ENCODE measurements around the gene NFYC. TPM values are rescaled to one million over a fixed set of nuclear protein-coding genes. Genes with fewer than 3 reads are reported as not detected.
A peak's percentile ranks its signal among the peaks of the same experiment; 100 is the strongest.

The NFYC gene
- total and polyA plus RNA-seq, 2 experiments from 2014 or later, result 36.2 to 42.7 TPM

DNA sequence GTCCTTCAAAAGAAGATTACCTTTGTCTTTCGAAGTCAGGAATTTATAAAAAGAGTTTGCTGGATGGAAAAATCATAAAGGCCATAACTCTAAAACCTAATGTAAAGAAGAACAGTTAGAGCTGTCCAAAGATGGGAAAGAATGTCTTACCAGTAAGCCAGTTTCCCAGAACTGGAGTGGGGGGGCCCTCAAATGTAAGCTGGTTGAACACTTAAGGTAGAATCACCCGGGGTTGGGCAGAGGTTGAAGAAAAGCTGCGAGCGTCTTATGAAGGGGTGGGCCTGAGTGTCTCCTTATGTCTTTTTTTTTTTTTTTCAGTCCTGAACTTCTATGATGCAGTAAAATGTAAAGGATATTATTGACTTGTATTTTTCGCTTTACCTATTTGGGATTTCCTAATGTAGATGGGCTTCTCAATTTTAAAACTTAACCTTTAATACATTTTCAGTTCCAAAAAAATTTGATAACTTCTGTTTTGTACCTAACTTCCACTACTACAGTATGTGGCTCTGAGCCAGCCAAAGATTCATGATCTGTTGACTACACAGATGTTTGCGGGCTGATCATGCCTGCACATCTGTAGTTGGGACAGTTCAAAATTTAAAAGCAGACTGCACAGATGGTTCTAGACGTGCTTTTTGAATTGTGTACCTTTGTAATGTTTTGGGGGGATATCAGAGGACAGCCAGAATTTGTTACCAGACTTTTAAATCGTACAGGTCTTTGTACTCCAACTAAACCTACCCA is 43.6 kb downstream of the NFYC start:
- 0 out of 2 replicates have a peak overlapping the region, but pooled peaks have one; percentile 34 for H3K27ac Mint-ChIP-seq

More for the DNA sequence above, 43.6 kb downstream of the NFYC start:
- Mint-ChIP-seq H3K27me3 (ENCODE audit: insufficient read depth, low read depth, poor library complexity) (peaks cover 5% of the 10 kb centered on the region), H3K4me1 (peaks cover 30% of the 10 kb centered on the region), H3K36me3 (ENCODE audit: low read depth) (peaks cover 22% of the 10 kb centered on the region), H3K9me3 (no peaks in the 10 kb centered on the region), H3K4me3 (no peak overlapping the region)
- Histone ChIP-seq H2AFZ (no peak overlapping the region), H3K9me2 (ENCODE audit: insufficient read depth) (no peaks in the 10 kb centered on the region), H3F3A (replicated peaks; ENCODE audit: low read depth) (no peaks in the 10 kb centered on the region), H3K4me2 (no peak overlapping the region), H3K79me2 (replicated peaks; ENCODE audit: insufficient read depth) (peaks cover 89% of the 10 kb centered on the region), H3K36me3 (ENCODE audit: insufficient read depth) (peaks cover 18% of the 10 kb centered on the region), H4K20me1 (replicated peaks; ENCODE audit: insufficient read depth) (peaks cover 17% of the 10 kb centered on the region), H3K27ac (ENCODE audit: low read depth) (0 out of 2 replicates have a peak overlapping the region, but pooled peaks have one; percentile 45), H3K27me3 (ENCODE audit: insufficient read depth) (no peaks in the 10 kb centered on the region), H3K4me1 (ENCODE audit: insufficient read depth) (peaks cover 22% of the 10 kb centered on the region), H3K4me3 (no peak overlapping the region)
- no peak for DNase-seq (ENCODE audit: low spot score)
- TF ChIP-seq ZNF114 (CRISPR knock-in tag; IDR thresholded peaks at IDR 0.05), result no peak
- TF ChIP-seq ZNF331 (CRISPR knock-in tag; IDR thresholded peaks at IDR 0.05; ENCODE audit: low read depth), result no peak
- TF ChIP-seq, protein P1, sequence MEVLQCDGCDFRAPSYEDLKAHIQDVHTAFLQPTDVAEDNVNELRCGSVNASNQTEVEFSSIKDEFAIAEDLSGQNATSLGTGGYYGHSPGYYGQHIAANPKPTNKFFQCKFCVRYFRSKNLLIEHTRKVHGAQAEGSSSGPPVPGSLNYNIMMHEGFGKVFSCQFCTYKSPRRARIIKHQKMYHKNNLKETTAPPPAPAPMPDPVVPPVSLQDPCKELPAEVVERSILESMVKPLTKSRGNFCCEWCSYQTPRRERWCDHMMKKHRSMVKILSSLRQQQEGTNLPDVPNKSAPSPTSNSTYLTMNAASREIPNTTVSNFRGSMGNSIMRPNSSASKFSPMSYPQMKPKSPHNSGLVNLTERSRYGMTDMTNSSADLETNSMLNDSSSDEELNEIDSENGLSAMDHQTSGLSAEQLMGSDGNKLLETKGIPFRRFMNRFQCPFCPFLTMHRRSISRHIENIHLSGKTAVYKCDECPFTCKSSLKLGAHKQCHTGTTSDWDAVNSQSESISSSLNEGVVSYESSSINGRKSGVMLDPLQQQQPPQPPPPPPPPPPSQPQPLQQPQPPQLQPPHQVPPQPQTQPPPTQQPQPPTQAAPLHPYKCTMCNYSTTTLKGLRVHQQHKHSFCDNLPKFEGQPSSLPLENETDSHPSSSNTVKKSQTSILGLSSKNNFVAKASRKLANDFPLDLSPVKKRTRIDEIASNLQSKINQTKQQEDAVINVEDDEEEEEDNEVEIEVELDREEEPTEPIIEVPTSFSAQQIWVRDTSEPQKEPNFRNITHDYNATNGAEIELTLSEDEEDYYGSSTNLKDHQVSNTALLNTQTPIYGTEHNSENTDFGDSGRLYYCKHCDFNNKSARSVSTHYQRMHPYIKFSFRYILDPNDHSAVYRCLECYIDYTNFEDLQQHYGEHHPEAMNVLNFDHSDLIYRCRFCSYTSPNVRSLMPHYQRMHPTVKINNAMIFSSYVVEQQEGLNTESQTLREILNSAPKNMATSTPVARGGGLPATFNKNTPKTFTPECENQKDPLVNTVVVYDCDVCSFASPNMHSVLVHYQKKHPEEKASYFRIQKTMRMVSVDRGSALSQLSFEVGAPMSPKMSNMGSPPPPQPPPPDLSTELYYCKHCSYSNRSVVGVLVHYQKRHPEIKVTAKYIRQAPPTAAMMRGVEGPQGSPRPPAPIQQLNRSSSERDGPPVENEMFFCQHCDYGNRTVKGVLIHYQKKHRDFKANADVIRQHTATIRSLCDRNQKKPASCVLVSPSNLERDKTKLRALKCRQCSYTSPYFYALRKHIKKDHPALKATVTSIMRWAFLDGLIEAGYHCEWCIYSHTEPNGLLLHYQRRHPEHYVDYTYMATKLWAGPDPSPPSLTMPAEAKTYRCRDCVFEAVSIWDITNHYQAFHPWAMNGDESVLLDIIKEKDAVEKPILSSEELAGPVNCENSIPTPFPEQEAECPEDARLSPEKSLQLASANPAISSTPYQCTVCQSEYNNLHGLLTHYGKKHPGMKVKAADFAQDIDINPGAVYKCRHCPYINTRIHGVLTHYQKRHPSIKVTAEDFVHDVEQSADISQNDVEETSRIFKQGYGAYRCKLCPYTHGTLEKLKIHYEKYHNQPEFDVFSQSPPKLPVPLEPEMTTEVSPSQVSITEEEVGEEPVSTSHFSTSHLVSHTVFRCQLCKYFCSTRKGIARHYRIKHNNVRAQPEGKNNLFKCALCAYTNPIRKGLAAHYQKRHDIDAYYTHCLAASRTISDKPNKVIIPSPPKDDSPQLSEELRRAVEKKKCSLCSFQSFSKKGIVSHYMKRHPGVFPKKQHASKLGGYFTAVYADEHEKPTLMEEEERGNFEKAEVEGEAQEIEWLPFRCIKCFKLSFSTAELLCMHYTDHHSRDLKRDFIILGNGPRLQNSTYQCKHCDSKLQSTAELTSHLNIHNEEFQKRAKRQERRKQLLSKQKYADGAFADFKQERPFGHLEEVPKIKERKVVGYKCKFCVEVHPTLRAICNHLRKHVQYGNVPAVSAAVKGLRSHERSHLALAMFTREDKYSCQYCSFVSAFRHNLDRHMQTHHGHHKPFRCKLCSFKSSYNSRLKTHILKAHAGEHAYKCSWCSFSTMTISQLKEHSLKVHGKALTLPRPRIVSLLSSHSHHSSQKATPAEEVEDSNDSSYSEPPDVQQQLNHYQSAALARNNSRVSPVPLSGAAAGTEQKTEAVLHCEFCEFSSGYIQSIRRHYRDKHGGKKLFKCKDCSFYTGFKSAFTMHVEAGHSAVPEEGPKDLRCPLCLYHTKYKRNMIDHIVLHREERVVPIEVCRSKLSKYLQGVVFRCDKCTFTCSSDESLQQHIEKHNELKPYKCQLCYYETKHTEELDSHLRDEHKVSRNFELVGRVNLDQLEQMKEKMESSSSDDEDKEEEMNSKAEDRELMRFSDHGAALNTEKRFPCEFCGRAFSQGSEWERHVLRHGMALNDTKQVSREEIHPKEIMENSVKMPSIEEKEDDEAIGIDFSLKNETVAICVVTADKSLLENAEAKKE (CRISPR knock-in tag; IDR thresholded peaks at IDR 0.05), result no peak
- TF ChIP-seq, protein P2, sequence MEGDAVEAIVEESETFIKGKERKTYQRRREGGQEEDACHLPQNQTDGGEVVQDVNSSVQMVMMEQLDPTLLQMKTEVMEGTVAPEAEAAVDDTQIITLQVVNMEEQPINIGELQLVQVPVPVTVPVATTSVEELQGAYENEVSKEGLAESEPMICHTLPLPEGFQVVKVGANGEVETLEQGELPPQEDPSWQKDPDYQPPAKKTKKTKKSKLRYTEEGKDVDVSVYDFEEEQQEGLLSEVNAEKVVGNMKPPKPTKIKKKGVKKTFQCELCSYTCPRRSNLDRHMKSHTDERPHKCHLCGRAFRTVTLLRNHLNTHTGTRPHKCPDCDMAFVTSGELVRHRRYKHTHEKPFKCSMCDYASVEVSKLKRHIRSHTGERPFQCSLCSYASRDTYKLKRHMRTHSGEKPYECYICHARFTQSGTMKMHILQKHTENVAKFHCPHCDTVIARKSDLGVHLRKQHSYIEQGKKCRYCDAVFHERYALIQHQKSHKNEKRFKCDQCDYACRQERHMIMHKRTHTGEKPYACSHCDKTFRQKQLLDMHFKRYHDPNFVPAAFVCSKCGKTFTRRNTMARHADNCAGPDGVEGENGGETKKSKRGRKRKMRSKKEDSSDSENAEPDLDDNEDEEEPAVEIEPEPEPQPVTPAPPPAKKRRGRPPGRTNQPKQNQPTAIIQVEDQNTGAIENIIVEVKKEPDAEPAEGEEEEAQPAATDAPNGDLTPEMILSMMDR (conservative IDR thresholded peaks at IDR 0.05; ENCODE audit: low read depth in 2 of 2), result no peak
- TF ChIP-seq NANOG (IDR thresholded peaks at IDR 0.05; ENCODE audit: borderline replicate concordance), result no peak
- no peak for TF ChIP-seq CREB1 (CRISPR knock-in tag; IDR thresholded peaks at IDR 0.05; ENCODE audit: low read depth)
- TF ChIP-seq JUNB (IDR thresholded peaks at IDR 0.05; ENCODE audit: unreplicated experiment), result no peak
- TF ChIP-seq POLR2AphosphoS5 (IDR thresholded peaks at IDR 0.05; ENCODE audit: low read depth), result no peak
- no peak for TF ChIP-seq EZH2phosphoT487 (IDR thresholded peaks at IDR 0.05; ENCODE audit: unreplicated experiment)
- no peak for TF ChIP-seq STAT1 (IDR thresholded peaks at IDR 0.05; ENCODE audit: unreplicated experiment)
- TF ChIP-seq, protein P3, sequence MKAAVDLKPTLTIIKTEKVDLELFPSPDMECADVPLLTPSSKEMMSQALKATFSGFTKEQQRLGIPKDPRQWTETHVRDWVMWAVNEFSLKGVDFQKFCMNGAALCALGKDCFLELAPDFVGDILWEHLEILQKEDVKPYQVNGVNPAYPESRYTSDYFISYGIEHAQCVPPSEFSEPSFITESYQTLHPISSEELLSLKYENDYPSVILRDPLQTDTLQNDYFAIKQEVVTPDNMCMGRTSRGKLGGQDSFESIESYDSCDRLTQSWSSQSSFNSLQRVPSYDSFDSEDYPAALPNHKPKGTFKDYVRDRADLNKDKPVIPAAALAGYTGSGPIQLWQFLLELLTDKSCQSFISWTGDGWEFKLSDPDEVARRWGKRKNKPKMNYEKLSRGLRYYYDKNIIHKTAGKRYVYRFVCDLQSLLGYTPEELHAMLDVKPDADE (IDR thresholded peaks at IDR 0.05), result no peak
- TF ChIP-seq, protein P4, sequence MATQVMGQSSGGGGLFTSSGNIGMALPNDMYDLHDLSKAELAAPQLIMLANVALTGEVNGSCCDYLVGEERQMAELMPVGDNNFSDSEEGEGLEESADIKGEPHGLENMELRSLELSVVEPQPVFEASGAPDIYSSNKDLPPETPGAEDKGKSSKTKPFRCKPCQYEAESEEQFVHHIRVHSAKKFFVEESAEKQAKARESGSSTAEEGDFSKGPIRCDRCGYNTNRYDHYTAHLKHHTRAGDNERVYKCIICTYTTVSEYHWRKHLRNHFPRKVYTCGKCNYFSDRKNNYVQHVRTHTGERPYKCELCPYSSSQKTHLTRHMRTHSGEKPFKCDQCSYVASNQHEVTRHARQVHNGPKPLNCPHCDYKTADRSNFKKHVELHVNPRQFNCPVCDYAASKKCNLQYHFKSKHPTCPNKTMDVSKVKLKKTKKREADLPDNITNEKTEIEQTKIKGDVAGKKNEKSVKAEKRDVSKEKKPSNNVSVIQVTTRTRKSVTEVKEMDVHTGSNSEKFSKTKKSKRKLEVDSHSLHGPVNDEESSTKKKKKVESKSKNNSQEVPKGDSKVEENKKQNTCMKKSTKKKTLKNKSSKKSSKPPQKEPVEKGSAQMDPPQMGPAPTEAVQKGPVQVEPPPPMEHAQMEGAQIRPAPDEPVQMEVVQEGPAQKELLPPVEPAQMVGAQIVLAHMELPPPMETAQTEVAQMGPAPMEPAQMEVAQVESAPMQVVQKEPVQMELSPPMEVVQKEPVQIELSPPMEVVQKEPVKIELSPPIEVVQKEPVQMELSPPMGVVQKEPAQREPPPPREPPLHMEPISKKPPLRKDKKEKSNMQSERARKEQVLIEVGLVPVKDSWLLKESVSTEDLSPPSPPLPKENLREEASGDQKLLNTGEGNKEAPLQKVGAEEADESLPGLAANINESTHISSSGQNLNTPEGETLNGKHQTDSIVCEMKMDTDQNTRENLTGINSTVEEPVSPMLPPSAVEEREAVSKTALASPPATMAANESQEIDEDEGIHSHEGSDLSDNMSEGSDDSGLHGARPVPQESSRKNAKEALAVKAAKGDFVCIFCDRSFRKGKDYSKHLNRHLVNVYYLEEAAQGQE (IDR thresholded peaks at IDR 0.05; ENCODE audit: unreplicated experiment), result no peak
- TF ChIP-seq EZH2 (IDR thresholded peaks at IDR 0.05; ENCODE audit: low read depth, unreplicated experiment), result no peak
- no peak for ATAC-seq

Measured in GM23338 (cell line).